Measurements from ENCODE around the gene CXXC5. TPM values are rescaled to one million over a fixed set of nuclear protein-coding genes. Genes with fewer than 3 reads are reported as not detected.

Gene CXXC5
- total RNA-seq, 1 experiment from 2014 or later = 57.2 TPM

DNA sequence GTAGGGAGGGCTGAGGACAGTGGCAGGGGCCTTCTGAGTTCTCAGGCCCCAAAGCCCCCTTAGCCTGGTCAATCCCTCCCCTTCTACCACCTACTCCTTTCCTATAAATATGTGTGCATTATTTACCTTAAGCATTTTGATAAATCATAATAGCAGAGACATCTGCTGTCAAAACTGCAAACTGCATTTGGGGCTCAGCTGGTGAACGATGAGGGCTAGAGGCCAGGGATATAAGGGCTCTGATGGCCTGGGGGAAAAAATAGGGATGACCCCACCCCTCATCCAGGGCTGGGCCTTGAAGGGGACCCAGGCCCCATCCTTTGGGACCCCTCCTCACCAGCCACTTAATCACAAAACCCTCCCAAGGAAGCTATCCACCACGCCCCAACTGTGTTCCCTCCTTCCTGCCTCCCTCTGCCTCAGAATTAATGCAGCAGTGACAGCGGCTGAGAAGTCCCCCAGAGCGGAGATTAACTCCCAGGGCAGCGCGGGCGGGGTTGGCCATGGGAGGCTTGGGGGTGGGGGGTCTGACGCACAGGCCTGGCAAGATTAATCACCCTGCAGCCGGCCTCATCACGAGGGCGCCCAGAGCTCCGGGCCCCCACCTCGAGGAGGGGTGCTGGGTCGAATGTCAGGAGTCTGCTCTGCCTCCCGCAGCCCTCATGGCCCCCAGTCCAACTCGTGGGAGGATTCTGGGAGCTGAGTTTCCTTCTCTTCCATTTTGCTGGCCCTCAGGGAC, 42.1 kb downstream of the CXXC5 start:
- Histone ChIP-seq H3K36me3 (ENCODE audit: insufficient read depth, low read length, poor library complexity, severe bottlenecking) (no peaks in the 10 kb centered on the region), H3K27ac (ENCODE audit: low read depth, low read length, poor library complexity, severe bottlenecking) (peak overlapping the region; percentile 52), H3K4me1 (ENCODE audit: insufficient read depth, low read length, poor library complexity, severe bottlenecking) (peaks cover 25% of the 10 kb centered on the region), H3K27me3 (replicated peaks; ENCODE audit: insufficient read depth, low read depth, low read length, poor library complexity) (no peaks in the 10 kb centered on the region), H3K9me3 (ENCODE audit: low read depth, low read length, poor library complexity, severe bottlenecking) (no peaks in the 10 kb centered on the region), H3K4me3 (ENCODE audit: low read depth, low read length, poor library complexity, severe bottlenecking) (no peak overlapping the region)
- intact Hi-C loops (cut with micrococcal nuclease; ENCODE audit: unreplicated experiment) = loop anchor here (1.0 kb wide), 1 partner anchor 57 kb away; no protein-coding TSS in a partner anchor
- peak; percentile 78 for DNase-seq (ENCODE audit: low spot score)
- ChIA-PET POLR2A (ENCODE audit: low non-redundant PET) (interaction anchor here (0.6 kb wide), 1 partner anchor 228 kb away, joined by 8 read pairs; no protein-coding TSS in a partner anchor), CTCF (interaction anchor here (1.3 to 1.8 kb wide), 3 partner anchors 54 to 75 kb away, joined by 3 to 11 read pairs (median 8); no protein-coding TSS in a partner anchor)
- BruUV-seq (replicated peaks) = no TSS peak
- no peak for TF ChIP-seq EZH2 (IDR thresholded peaks at IDR 0.05; ENCODE audit: borderline replicate concordance, low read depth, low read length, poor library complexity, severe bottlenecking)
- TF ChIP-seq, protein P1, sequence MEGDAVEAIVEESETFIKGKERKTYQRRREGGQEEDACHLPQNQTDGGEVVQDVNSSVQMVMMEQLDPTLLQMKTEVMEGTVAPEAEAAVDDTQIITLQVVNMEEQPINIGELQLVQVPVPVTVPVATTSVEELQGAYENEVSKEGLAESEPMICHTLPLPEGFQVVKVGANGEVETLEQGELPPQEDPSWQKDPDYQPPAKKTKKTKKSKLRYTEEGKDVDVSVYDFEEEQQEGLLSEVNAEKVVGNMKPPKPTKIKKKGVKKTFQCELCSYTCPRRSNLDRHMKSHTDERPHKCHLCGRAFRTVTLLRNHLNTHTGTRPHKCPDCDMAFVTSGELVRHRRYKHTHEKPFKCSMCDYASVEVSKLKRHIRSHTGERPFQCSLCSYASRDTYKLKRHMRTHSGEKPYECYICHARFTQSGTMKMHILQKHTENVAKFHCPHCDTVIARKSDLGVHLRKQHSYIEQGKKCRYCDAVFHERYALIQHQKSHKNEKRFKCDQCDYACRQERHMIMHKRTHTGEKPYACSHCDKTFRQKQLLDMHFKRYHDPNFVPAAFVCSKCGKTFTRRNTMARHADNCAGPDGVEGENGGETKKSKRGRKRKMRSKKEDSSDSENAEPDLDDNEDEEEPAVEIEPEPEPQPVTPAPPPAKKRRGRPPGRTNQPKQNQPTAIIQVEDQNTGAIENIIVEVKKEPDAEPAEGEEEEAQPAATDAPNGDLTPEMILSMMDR (conservative IDR thresholded peaks at IDR 0.05; ENCODE audit: low read depth, low read length) = peak; percentile 69

DNA sequence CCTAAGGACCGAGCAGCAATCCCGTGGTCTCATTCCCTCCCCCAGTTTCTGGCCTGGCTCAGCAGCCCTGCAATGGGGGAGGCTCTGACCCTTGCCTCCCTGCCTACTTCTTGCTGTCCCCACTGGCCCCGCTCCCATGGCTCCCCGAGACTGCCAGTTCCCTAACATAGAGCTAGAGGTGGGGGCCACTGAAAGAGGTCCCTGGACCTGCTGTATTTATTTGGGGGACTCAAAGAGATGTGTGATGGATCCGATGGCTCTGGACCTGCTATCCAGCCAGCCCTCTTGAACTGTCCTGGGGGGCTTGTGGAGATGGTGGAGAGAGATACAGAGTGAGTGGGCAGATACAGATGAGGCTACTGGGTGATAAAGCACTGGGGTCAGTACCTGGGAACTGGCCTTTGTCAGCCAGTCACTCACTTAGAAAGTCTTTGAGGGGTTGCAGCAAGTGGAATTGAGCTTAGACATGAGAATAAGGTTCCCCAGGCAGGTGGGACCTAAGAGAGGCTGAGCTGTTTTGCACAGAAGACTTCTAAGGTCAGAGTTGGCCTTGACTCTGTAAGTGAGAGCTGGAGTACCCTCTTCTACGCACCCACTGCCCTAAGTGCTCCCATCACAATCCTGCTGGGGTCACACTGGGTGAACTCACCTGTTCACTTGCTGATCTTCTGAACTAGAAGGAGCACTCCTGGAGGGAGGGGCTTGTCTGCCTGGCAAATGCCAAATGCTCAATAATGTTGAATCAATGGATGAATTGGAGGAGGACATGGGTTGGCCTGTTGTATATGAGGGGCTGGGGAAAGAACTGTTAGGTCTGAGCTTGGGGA, 42.9 kb downstream of the CXXC5 start:
- Histone ChIP-seq H3K4me1 (ENCODE audit: insufficient read depth, low read length, poor library complexity, severe bottlenecking) (peaks cover 25% of the 10 kb centered on the region), H3K4me3 (ENCODE audit: low read depth, low read length, poor library complexity, severe bottlenecking) (no peak overlapping the region), H3K36me3 (ENCODE audit: insufficient read depth, low read length, poor library complexity, severe bottlenecking) (no peaks in the 10 kb centered on the region), H3K9me3 (ENCODE audit: low read depth, low read length, poor library complexity, severe bottlenecking) (no peaks in the 10 kb centered on the region), H3K27ac (ENCODE audit: low read depth, low read length, poor library complexity, severe bottlenecking) (peak overlapping the region; percentile 52), H3K27me3 (replicated peaks; ENCODE audit: insufficient read depth, low read depth, low read length, poor library complexity) (no peaks in the 10 kb centered on the region)
- no TSS peak for BruUV-seq (replicated peaks)
- no peak for DNase-seq (ENCODE audit: low spot score)
- no peak for TF ChIP-seq EZH2 (IDR thresholded peaks at IDR 0.05; ENCODE audit: borderline replicate concordance, low read depth, low read length, poor library complexity, severe bottlenecking)
- intact Hi-C loops (cut with micrococcal nuclease; ENCODE audit: unreplicated experiment) = loop anchor here (1.0 kb wide), 1 partner anchor 58 kb away; no protein-coding TSS in a partner anchor
- ChIA-PET CTCF (interaction anchor here (1.2 to 1.8 kb wide), 3 partner anchors 55 to 74 kb away, joined by 3 to 11 read pairs (median 4); no protein-coding TSS in a partner anchor), POLR2A (ENCODE audit: low non-redundant PET) (interaction anchor here (0.6 kb wide), 1 partner anchor 229 kb away, joined by 8 read pairs; no protein-coding TSS in a partner anchor)

DNA sequence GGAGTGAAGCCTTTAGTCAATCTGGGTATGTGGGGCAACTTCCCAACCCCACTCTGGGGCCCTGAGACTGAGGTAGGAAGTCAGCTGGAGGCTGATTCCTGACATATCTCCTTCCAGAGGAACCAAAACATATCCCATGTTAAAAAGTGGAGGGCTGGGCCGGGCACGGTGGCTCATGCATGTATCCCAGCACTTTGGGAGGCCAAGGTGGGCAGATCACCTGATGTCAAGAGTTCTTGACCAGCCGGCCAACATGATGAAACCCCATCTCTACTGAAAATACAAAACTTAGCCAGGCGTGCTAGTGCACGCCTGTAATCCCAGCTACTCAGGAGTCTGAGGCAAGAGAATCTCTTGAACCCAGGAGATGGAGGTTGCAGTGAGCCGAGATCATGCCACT, 44.0 kb downstream of the CXXC5 start:
- CTCF ChIA-PET = interaction anchor here (0.6 kb wide), 1 partner anchor 172 kb away, joined by 7 read pairs; no protein-coding TSS in a partner anchor
- Histone ChIP-seq H3K27ac (ENCODE audit: low read depth, low read length, poor library complexity, severe bottlenecking) (no peak overlapping the region), H3K4me3 (ENCODE audit: low read depth, low read length, poor library complexity, severe bottlenecking) (no peak overlapping the region)

More for the DNA sequence above, 44.0 kb downstream of the CXXC5 start:
- peaks cover 34% of the 10 kb centered on the region for H3K4me1 ChIP-seq (ENCODE audit: insufficient read depth, low read length, poor library complexity, severe bottlenecking)
- intact Hi-C loops (cut with micrococcal nuclease; ENCODE audit: unreplicated experiment) = no loop called here
- no TSS peak for BruUV-seq (replicated peaks)
- POLR2A ChIA-PET (ENCODE audit: low non-redundant PET) = no interaction called here
- no peak for DNase-seq (ENCODE audit: low spot score)
- TF ChIP-seq, protein P1 (conservative IDR thresholded peaks at IDR 0.05; ENCODE audit: low read depth, low read length) = no peak
- no peaks in the 10 kb centered on the region for H3K9me3 ChIP-seq (ENCODE audit: low read depth, low read length, poor library complexity, severe bottlenecking)
- H3K36me3 ChIP-seq (ENCODE audit: insufficient read depth, low read length, poor library complexity, severe bottlenecking) = no peaks in the 10 kb centered on the region
- no peaks in the 10 kb centered on the region for H3K27me3 ChIP-seq (replicated peaks; ENCODE audit: insufficient read depth, low read depth, low read length, poor library complexity)
